Measurements from ENCODE around the gene SMIM44. TPM values are rescaled to one million over a fixed set of nuclear protein-coding genes. Genes with fewer than 3 reads are reported as not detected.

The SMIM44 gene
- total and polyA plus RNA-seq, 9 of the 15 experiments (the other 6 are each of a cell fraction or from before 2014, with no cell fraction given): not detected

DNA sequence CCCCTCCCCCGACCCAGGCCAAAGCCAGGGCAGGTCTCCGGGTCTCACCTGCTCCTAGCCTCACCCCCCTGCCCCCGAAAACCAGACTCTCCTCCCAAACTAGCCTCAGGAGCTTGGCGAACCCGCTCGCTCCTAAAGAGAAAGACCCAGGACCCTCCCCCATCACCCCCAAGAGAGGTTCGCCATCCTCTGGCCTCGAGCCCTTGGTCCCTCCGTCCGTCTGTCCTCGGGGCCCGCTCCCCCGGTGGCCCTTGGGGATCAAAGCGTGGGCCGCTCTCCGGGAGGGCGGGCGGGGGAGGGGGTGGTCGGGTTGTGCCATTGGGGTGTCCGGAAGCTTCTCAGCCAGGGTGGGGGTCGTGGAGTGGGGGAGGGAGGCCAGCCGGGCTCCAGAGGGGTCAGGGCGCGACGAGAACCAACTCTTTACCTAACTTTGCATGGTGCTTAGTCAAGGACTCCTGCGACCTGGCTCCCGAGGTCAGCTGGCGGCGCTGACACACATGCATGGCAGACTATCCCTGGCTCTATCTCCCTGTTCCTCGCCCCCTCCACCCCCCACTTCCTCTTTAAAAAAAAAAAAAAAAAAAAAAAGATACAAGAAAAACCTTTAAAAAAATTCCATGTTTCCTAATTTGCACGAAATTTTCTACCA, 18.5 kb downstream of the SMIM44 start (continued):
- TF ChIP-seq HMG20A (CRISPR knock-in tag; conservative IDR thresholded peaks at IDR 0.05) (no peak), ILF3 (IDR thresholded peaks at IDR 0.05; ENCODE audit: borderline replicate concordance) (no peak), PML (IDR thresholded peaks at IDR 0.05; ENCODE audit: low read length) (no peak), NFE2 (IDR thresholded peaks at IDR 0.05; ENCODE audit: low read depth) (no peak), BCOR (IDR thresholded peaks at IDR 0.05) (no peak), SRF (CRISPR knock-in tag; IDR thresholded peaks at IDR 0.05) (no peak), PTTG1 (tag; IDR thresholded peaks at IDR 0.05; ENCODE audit: low read depth) (no peak), XRCC4 (IDR thresholded peaks at IDR 0.05; ENCODE audit: extremely low read depth, insufficient read depth, insufficient read length) (no peak), CHD2 (IDR thresholded peaks at IDR 0.05; ENCODE audit: low read depth, low read length) (no peak), ZNF830 (CRISPR knock-in tag; IDR thresholded peaks at IDR 0.05) (no peak), TFAM (CRISPR knock-in tag; conservative IDR thresholded peaks at IDR 0.05) (no peak), EGR1 (conservative IDR thresholded peaks at IDR 0.05) (peak; percentile 78)
- TF ChIP-seq, protein P1, sequence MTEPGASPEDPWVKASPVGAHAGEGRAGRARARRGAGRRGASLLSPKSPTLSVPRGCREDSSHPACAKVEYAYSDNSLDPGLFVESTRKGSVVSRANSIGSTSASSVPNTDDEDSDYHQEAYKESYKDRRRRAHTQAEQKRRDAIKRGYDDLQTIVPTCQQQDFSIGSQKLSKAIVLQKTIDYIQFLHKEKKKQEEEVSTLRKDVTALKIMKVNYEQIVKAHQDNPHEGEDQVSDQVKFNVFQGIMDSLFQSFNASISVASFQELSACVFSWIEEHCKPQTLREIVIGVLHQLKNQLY (CRISPR knock-in tag; conservative IDR thresholded peaks at IDR 0.05): no peak
- TF ChIP-seq, protein P2, sequence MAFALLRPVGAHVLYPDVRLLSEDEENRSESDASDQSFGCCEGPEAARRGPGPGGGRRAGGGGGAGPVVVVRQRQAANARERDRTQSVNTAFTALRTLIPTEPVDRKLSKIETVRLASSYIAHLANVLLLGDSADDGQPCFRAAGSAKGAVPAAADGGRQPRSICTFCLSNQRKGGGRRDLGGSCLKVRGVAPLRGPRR (CRISPR knock-in tag; IDR thresholded peaks at IDR 0.05): no peak

All from K562 (cell line).